Prostate gland (tissue), 2 donors: ENCODE results near the gene FRRS1L.

ENCODE experiments used
- POLR2A ChIP-seq: fragments of 450-650 bp; IDR thresholded peaks from one replicate; pipeline ENCODE4 v1.6.1; 2016; ENCODE audit warnings: antibody characterized with exemption, mild to moderate bottlenecking
- POLR2AphosphoS5 ChIP-seq: sonication (generic); formaldehyde crosslinking; IDR thresholded peaks from one replicate; pipeline ENCODE4 v1.6.1; 2017; ENCODE audit warnings: antibody characterized with exemption
- TF ChIP-seq, protein P1 (sequence below), 4 experiments: fragments of 200-600 bp in 2 of 4; fragments of 450-650 bp in 2 of 4; sonication (generic) in 2 of 4; IDR thresholded peaks; 1 replicate in 3 of 4; 2 replicates in 1 of 4; pipeline ENCODE4 v1.5.1; 2016 to 2019; ENCODE audit warnings: antibody characterized with exemption in 4 of 4, mild to moderate bottlenecking in 2 of 4, moderate library complexity in 2 of 4

DNA sequence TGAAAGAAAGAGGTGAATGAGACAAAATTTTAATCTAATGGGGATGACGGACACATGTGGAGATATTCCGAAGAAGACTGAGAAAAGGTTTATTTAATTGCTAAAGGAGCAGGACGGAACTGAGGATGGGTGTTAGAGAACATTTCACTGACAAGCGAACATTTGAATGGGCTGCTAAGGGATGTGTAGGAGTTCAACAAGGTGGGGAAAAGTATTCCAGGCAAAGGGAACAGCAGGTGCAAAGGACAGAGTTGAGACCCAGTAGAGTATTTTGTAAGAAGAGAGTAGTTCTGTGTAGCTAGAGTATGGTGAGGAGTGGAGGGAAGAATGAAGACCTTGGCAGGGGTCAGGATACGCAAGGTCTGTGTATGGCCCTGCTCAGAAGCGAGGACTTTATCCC, 47.4 kb upstream of the FRRS1L start:
- no peak for TF ChIP-seq POLR2A
- TF ChIP-seq, protein P1, sequence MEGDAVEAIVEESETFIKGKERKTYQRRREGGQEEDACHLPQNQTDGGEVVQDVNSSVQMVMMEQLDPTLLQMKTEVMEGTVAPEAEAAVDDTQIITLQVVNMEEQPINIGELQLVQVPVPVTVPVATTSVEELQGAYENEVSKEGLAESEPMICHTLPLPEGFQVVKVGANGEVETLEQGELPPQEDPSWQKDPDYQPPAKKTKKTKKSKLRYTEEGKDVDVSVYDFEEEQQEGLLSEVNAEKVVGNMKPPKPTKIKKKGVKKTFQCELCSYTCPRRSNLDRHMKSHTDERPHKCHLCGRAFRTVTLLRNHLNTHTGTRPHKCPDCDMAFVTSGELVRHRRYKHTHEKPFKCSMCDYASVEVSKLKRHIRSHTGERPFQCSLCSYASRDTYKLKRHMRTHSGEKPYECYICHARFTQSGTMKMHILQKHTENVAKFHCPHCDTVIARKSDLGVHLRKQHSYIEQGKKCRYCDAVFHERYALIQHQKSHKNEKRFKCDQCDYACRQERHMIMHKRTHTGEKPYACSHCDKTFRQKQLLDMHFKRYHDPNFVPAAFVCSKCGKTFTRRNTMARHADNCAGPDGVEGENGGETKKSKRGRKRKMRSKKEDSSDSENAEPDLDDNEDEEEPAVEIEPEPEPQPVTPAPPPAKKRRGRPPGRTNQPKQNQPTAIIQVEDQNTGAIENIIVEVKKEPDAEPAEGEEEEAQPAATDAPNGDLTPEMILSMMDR (IDR thresholded peaks at IDR 0.05), result no peak
- no peak for TF ChIP-seq POLR2AphosphoS5
